Measurements from ENCODE around the gene BLVRB. TPM values are rescaled to one million over a fixed set of nuclear protein-coding genes. Genes with fewer than 3 reads are reported as not detected.

BLVRB gene
- total and polyA plus RNA-seq, 2 donors (not counting 3 experiments of a cell fraction or from before 2014, with no cell fraction given), result 30.8 to 113 TPM

- Histone ChIP-seq H3K4me3 (replicated peaks in 1 of 3; ENCODE audit: insufficient read depth in 1 of 3, low read depth in 1 of 3, low read length in 3 of 3) (no peak overlapping the region), H3K9me3 (replicated peaks; ENCODE audit: control insufficient read depth, insufficient read depth, low read length) (no peaks in the 10 kb centered on the region), H3K4me2 (ENCODE audit: insufficient read depth, low read length) (no peak overlapping the region), H3K9me1 (replicated peaks; ENCODE audit: control insufficient read depth, extremely low read depth, insufficient read depth, low read length) (no peaks in the 10 kb centered on the region), H4K20me1 (replicated peaks; ENCODE audit: control insufficient read depth, extremely low read depth, insufficient read depth, low read length) (no peaks in the 10 kb centered on the region), H2AFZ (ENCODE audit: low read depth, low read length) (no peak overlapping the region), H3K4me1 (ENCODE audit: control insufficient read depth, extremely low read depth, insufficient read depth, low read length) (peaks cover 26% of the 10 kb centered on the region), H3K27me3 (ENCODE audit: control insufficient read depth in 2 of 2, insufficient read depth in 2 of 2, low read length in 2 of 2) (no peaks in the 10 kb centered on the region), H3K27ac (ENCODE audit: insufficient read depth, low read depth, low read length) (no peak overlapping the region), H3K9ac (replicated peaks; ENCODE audit: extremely low read depth, insufficient read depth, low read length) (no peak overlapping the region), H3K79me2 (ENCODE audit: control insufficient read depth, insufficient read depth, low read length) (peaks cover 27% of the 10 kb centered on the region), H3K36me3 (ENCODE audit: control insufficient read depth in 2 of 2, extremely low read depth in 1 of 2, insufficient read depth in 2 of 2, low read length in 2 of 2) (peaks cover 8 to 9% of the 10 kb centered on the region in 2 experiments)
- intact Hi-C loops (cut with micrococcal nuclease), result loop anchor here (2.0 to 5.0 kb wide), 2 partner anchors 72 to 179 kb away; partner anchors contain the start of genes C19orf47 and PLD3
- ChIA-PET POLR2A (interaction anchor here (1.2 to 1.9 kb wide), 2 partner anchors 13 to 23 kb away, joined by 3 to 15 read pairs; no protein-coding TSS in a partner anchor), CTCF (interaction anchor here (1.1 to 3.7 kb wide), 13 partner anchors 9 to 180 kb away, joined by 3 to 43 read pairs (median 9); partner anchors contain the start of genes BLVRB, SERTAD3 and SPTBN4)
- BruUV-seq (replicated peaks), result no TSS peak
- DNase-seq (ENCODE audit: low read depth, low spot score) (no peak), FAIRE-seq (no peak)
- dilution Hi-C loops (cut with MboI; ENCODE audit: extremely low pct_ligation_motif_present, low sequenced_read_pairs), result no loop called here
- TF ChIP-seq FOS (IDR thresholded peaks at IDR 0.05; ENCODE audit: borderline replicate concordance, insufficient read depth, low read length) (no peak), JUN (IDR thresholded peaks at IDR 0.05; ENCODE audit: borderline replicate concordance, insufficient read depth, insufficient read length, low read depth) (no peak), GATA2 (IDR thresholded peaks at IDR 0.05; ENCODE audit: insufficient read depth, insufficient read length, low read depth, low read length) (no peak), MYC (IDR thresholded peaks at IDR 0.05; ENCODE audit: low read depth, low read length) (no peak), POLR2A (IDR thresholded peaks at IDR 0.05; ENCODE audit: low read depth, low read length) (no peak), EZH2 (IDR thresholded peaks at IDR 0.05; ENCODE audit: borderline replicate concordance, low read depth, low read length, severe bottlenecking) (no peak), CTCF (IDR thresholded peaks at IDR 0.05; ENCODE audit: extremely low read depth in 1 of 2, insufficient read depth in 1 of 2, low read depth in 1 of 2, low read length in 2 of 2) (no peak), POLR2AphosphoS5 (IDR thresholded peaks at IDR 0.05; ENCODE audit: insufficient read depth, low read depth, low read length) (no peak)
- TF ChIP-seq, protein P1, sequence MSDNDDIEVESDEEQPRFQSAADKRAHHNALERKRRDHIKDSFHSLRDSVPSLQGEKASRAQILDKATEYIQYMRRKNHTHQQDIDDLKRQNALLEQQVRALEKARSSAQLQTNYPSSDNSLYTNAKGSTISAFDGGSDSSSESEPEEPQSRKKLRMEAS (IDR thresholded peaks at IDR 0.05; ENCODE audit: insufficient read depth, insufficient read length), result no peak
These were observed 45.8 kb downstream of the BLVRB start for GRCh38 chr19:40419780-40420179.
